SK-N-SH (cell line): ENCODE measurements around the gene GALNT18. TPM values are rescaled to one million over a fixed set of nuclear protein-coding genes. Genes with fewer than 3 reads are reported as not detected.

Experiments
- CTCF ChIA-PET: fragments of 300-600, 350-600 bp; formaldehyde crosslinking; extraction: SDS; loops from one replicate; lab custom pipeline; 2021; lab: Yijun Ruan, JAX
- POLR2A ChIA-PET: fragments of 350-600 bp; sonication (Branson Sonifier 250); formaldehyde crosslinking; extraction: SDS; loops from one replicate; lab custom pipeline; 2020; ENCODE audit warnings: antibody characterized with exemption, inconsistent platforms; lab: Yijun Ruan, JAX
- DNase-seq: peaks from one replicate; pipeline ENCODE4 v3.0.0; 2012
- H2AFZ ChIP-seq: fragments of 200-600 bp; sonication (generic); 2 replicates; pipeline ENCODE4 v1.8.1; 2016; ENCODE audit warnings: antibody characterized with exemption, mild to moderate bottlenecking, low read depth
- H3F3A ChIP-seq: fragments of 200-600 bp; sonication (generic); replicated peaks from 2 replicates; pipeline ENCODE3; 2016; ENCODE audit warnings: antibody characterized with exemption, mild to moderate bottlenecking; ENCODE audit not compliant: insufficient read depth
- H3K27ac ChIP-seq, 2 experiments: fragments of 200-500 bp in 1 of 2; fragments of 200-600 bp in 1 of 2; sonication (Bioruptor generic) in 1 of 2; sonication (generic), shearing (Covaris generic) in 1 of 2; 2 replicates each; pipeline versions ENCODE4 v1.5.1 to v1.6.1; 2014 to 2016; ENCODE audit warnings: low read depth in 2 of 2, inconsistent platforms in 1 of 2, low read length in 1 of 2, mild to moderate bottlenecking in 1 of 2, mixed read lengths in 1 of 2
- H3K27me3 ChIP-seq: fragments of 200-600 bp; sonication (generic), shearing (Covaris generic); 2 replicates; pipeline ENCODE4 v1.6.1; 2016; ENCODE audit warnings: mixed run types; ENCODE audit not compliant: insufficient read depth
- H3K36me3 ChIP-seq, 2 experiments: fragments of 200-500 bp in 1 of 2; fragments of 200-600 bp in 1 of 2; sonication (Bioruptor generic) in 1 of 2; sonication (generic) in 1 of 2; replicated peaks in 1 of 2; 2 replicates each; pipeline versions ENCODE3 to v1.5.1; 2014 to 2016; ENCODE audit warnings: low read length in 1 of 2, mild to moderate bottlenecking in 1 of 2; ENCODE audit not compliant: insufficient read depth in 2 of 2, control insufficient read depth in 1 of 2
- H3K4me1 ChIP-seq, 2 experiments: fragments of 200-500 bp in 1 of 2; fragments of 200-600 bp in 1 of 2; sonication (Bioruptor generic) in 1 of 2; sonication (generic), shearing (Covaris generic) in 1 of 2; 2 replicates each; pipeline versions ENCODE4 v1.5.1 to v1.6.1; 2014 to 2016; ENCODE audit warnings: low read depth in 1 of 2, low read length in 1 of 2, mixed run types in 1 of 2; ENCODE audit not compliant: insufficient read depth in 2 of 2, control insufficient read depth in 1 of 2
- H3K4me2 ChIP-seq: fragments of 200-600 bp; sonication (generic), shearing (Covaris generic); 2 replicates; pipeline ENCODE4 v1.6.1; 2017; ENCODE audit warnings: mixed run types
- H3K4me3 ChIP-seq, 2 experiments: fragments of 200-500 bp in 1 of 2; fragments of 200-600 bp in 1 of 2; sonication (Bioruptor generic) in 1 of 2; sonication (generic), shearing (Covaris generic) in 1 of 2; 2 replicates each; pipeline versions ENCODE4 v1.5.1 to v1.8.1; 2014 to 2016; ENCODE audit warnings: low read depth in 2 of 2, inconsistent platforms in 1 of 2, low read length in 1 of 2, mild to moderate bottlenecking in 1 of 2, mixed read lengths in 1 of 2, moderate library complexity in 1 of 2
- H3K79me2 ChIP-seq: fragments of 200-600 bp; sonication (generic); 2 replicates; pipeline ENCODE4 v1.8.1; 2017; ENCODE audit warnings: mild to moderate bottlenecking; ENCODE audit not compliant: insufficient read depth
- H3K9ac ChIP-seq: fragments of 200-600 bp; sonication (generic); 2 replicates; pipeline ENCODE4 v1.6.1; 2017; ENCODE audit warnings: mixed run types
- H3K9me2 ChIP-seq: fragments of 200-600 bp; sonication (generic); 2 replicates; pipeline ENCODE4 v1.6.1; 2017; ENCODE audit warnings: mixed run types
- H3K9me3 ChIP-seq: fragments of 200-600 bp; sonication (generic); 2 replicates; pipeline ENCODE4 v1.6.1; 2017; ENCODE audit warnings: mixed run types, mild to moderate bottlenecking, moderate library complexity
- H4K20me1 ChIP-seq: fragments of 200-600 bp; sonication (generic); 2 replicates; pipeline ENCODE4 v1.6.1; 2017; ENCODE audit warnings: mild to moderate bottlenecking, mixed run types; ENCODE audit not compliant: insufficient read depth
- CHD2 ChIP-seq: fragments of 150-350 bp; IDR thresholded peaks from 2 replicates; pipeline ENCODE4 v1.6.1; 2018; ENCODE audit warnings: low read length; ENCODE audit not compliant: partially characterized antibody
- EZH2phosphoT487 ChIP-seq: fragments of 200-600 bp; sonication (generic); IDR thresholded peaks from 2 replicates; pipeline ENCODE4 v1.6.1; 2017; ENCODE audit warnings: low read depth, mixed run types, mild to moderate bottlenecking, antibody characterized with exemption, moderate library complexity, borderline replicate concordance
- FOSL2 ChIP-seq: IDR thresholded peaks from 2 replicates; pipeline ENCODE4 v1.4.0; 2012; ENCODE audit warnings: low read depth, mild to moderate bottlenecking, moderate library complexity, borderline replicate concordance
- GABPA ChIP-seq: IDR thresholded peaks from 2 replicates; pipeline ENCODE4 v1.4.0; 2012; ENCODE audit warnings: low read depth, mild to moderate bottlenecking
- GATA2 ChIP-seq: sonication (generic); formaldehyde crosslinking; IDR thresholded peaks from 2 replicates; pipeline ENCODE4 v1.5.0; 2020; ENCODE audit warnings: mild to moderate bottlenecking, missing genetic modification reagents
- JUND ChIP-seq: IDR thresholded peaks from 2 replicates; pipeline ENCODE4 v1.4.0; 2012
- MXI1 ChIP-seq: IDR thresholded peaks from 2 replicates; pipeline ENCODE4 v1.6.1; 2012; ENCODE audit warnings: mild to moderate bottlenecking, low read depth, low read length, improper control_type of control experiment
- POLR2AphosphoS5 ChIP-seq: IDR thresholded peaks from 2 replicates; pipeline ENCODE4 v1.6.1; 2012; ENCODE audit warnings: low read depth, low read length
- RAD21 ChIP-seq: IDR thresholded peaks from 2 replicates; pipeline ENCODE4 v1.6.1; 2012; ENCODE audit warnings: mild to moderate bottlenecking, low read length
- RCOR1 ChIP-seq: fragments of 150-350 bp; IDR thresholded peaks from 2 replicates; pipeline ENCODE4 v1.6.1; 2017; ENCODE audit warnings: antibody characterized with exemption, low read length
- SIN3A ChIP-seq: IDR thresholded peaks from 2 replicates; pipeline ENCODE4 v1.6.1; 2012; ENCODE audit warnings: low read depth, mild to moderate bottlenecking, low read length, moderate library complexity, borderline replicate concordance
- TAF1 ChIP-seq: IDR thresholded peaks from 2 replicates; pipeline ENCODE4 v1.6.1; 2012; ENCODE audit warnings: low read depth, mild to moderate bottlenecking, low read length, moderate library complexity, borderline replicate concordance
- TEAD4 ChIP-seq: IDR thresholded peaks from 2 replicates; pipeline ENCODE4 v1.4.0; 2012; ENCODE audit warnings: mild to moderate bottlenecking, borderline replicate concordance; ENCODE audit not compliant: insufficient read depth
- WGBS: methylation state at CpG from one replicate; pipeline ENCODE4 v1.1.6; 2017; ENCODE audit warnings: low lambda C conversion rate; 5-methylcytosine and 5-hydroxymethylcytosine counted together
- polyA plus RNA-seq, 3 experiments: library from polyadenylated mRNA; depleted of rRNA; stranded (reverse); fragments of >200 nt; gene quantifications; 2 replicates each; pipeline ENCODE4 v1.2.3, GENCODE V29; 2012
- TF ChIP-seq, protein P1 (sequence below): fragments of 200-600 bp; sonication (generic); IDR thresholded peaks from 2 replicates; pipeline ENCODE4 v1.6.1; 2017; ENCODE audit warnings: antibody characterized with exemption, mild to moderate bottlenecking, moderate library complexity
- TF ChIP-seq, protein P2 (sequence below): IDR thresholded peaks from 2 replicates; pipeline ENCODE4 v1.4.0; 2012; ENCODE audit warnings: low read depth, borderline replicate concordance
- TF ChIP-seq, protein P3 (sequence below): fragments of 150-350 bp; IDR thresholded peaks from 2 replicates; pipeline ENCODE4 v1.6.1; 2016; ENCODE audit warnings: mild to moderate bottlenecking, low read depth, low read length
- TF ChIP-seq, protein P4 (sequence below): IDR thresholded peaks from 2 replicates; pipeline ENCODE4 v1.4.0; 2012; ENCODE audit warnings: low read depth, borderline replicate concordance
- TF ChIP-seq, protein P5 (sequence below): fragments of 150-350 bp; IDR thresholded peaks from 2 replicates; pipeline ENCODE4 v1.6.1; 2017; ENCODE audit warnings: antibody characterized with exemption, low read length, low read depth, borderline replicate concordance

The GALNT18 gene
- polyA plus RNA-seq, 1 of the 3 experiments (the other 2 are of a cell fraction), result 0.64 TPM

DNA sequence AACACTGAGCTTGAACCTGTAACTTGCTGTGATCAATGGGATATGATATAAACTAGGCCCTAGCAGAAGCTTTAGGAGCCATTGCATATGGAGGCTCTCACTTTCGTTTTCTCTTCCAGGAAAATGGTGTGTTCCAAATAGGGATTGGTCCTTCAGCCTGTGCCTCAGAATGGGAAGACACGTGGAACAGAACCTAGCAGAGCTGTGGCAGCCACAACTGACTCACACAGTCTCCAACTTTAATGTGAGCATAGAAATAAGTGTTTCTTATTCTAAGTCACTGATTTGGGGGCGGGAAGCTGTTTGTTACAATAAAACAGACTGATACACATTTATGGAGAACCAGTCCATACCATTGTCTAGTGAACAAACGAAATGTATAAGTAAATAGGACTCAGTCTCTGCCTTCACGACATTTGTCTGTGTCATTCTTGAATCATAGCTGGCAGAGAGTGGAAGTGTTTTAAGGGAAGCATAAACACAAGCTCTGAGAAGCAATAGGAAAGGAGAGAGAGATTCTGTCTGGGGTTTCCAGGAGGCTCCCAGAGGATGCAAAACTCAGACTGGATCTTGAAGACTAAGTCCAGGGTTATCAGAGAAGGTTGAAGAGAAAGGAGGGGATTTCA is 97.3 kb downstream of the GALNT18 start (continued):
- no peak for TF ChIP-seq GATA2 (CRISPR knock-in tag)
- no peak for TF ChIP-seq JUND
- TF ChIP-seq, protein P1, sequence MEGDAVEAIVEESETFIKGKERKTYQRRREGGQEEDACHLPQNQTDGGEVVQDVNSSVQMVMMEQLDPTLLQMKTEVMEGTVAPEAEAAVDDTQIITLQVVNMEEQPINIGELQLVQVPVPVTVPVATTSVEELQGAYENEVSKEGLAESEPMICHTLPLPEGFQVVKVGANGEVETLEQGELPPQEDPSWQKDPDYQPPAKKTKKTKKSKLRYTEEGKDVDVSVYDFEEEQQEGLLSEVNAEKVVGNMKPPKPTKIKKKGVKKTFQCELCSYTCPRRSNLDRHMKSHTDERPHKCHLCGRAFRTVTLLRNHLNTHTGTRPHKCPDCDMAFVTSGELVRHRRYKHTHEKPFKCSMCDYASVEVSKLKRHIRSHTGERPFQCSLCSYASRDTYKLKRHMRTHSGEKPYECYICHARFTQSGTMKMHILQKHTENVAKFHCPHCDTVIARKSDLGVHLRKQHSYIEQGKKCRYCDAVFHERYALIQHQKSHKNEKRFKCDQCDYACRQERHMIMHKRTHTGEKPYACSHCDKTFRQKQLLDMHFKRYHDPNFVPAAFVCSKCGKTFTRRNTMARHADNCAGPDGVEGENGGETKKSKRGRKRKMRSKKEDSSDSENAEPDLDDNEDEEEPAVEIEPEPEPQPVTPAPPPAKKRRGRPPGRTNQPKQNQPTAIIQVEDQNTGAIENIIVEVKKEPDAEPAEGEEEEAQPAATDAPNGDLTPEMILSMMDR, result no peak
- TF ChIP-seq EZH2phosphoT487, result no peak
- no peak for TF ChIP-seq MXI1
- TF ChIP-seq CHD2, result no peak
- no peak for TF ChIP-seq RCOR1
- TF ChIP-seq, protein P2, sequence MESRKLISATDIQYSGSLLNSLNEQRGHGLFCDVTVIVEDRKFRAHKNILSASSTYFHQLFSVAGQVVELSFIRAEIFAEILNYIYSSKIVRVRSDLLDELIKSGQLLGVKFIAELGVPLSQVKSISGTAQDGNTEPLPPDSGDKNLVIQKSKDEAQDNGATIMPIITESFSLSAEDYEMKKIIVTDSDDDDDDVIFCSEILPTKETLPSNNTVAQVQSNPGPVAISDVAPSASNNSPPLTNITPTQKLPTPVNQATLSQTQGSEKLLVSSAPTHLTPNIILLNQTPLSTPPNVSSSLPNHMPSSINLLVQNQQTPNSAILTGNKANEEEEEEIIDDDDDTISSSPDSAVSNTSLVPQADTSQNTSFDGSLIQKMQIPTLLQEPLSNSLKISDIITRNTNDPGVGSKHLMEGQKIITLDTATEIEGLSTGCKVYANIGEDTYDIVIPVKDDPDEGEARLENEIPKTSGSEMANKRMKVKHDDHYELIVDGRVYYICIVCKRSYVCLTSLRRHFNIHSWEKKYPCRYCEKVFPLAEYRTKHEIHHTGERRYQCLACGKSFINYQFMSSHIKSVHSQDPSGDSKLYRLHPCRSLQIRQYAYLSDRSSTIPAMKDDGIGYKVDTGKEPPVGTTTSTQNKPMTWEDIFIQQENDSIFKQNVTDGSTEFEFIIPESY, result no peak

DNA sequence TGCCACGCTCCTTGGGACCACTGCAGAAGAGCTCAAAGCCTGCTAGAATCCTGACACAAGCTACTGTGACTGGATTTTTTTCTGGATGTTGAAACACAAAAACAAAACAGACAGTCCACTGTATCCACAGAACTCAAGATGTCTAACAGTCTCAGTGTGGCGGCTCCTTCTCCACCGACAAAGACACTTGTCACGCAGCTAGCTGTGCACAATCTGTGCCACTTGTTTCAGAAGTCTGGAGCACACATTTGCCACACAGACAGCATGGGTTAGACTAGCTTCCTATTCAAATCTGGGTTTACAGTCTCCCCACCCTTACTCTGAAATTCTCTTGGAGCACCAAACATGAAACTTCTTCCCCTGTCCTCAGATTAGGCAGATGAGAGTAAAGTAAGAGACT is 99.2 kb downstream of the GALNT18 start:
- no peaks in the 10 kb centered on the region for H3K9me3 ChIP-seq
- H3K27me3 ChIP-seq, result no peaks in the 10 kb centered on the region
- no peak overlapping the region for H3K4me2 ChIP-seq
- CTCF ChIA-PET, result no interaction called here
- H3K27ac ChIP-seq, result no peak overlapping the region
- H3K79me2 ChIP-seq, result no peaks in the 10 kb centered on the region
- no peak for DNase-seq
- H4K20me1 ChIP-seq, result no peaks in the 10 kb centered on the region
- no peaks in the 10 kb centered on the region for H3K36me3 ChIP-seq
- WGBS, result 81% methylated on average over 4 of the region's 4 CpGs
- no peaks in the 10 kb centered on the region for H3F3A ChIP-seq
- no peak for TF ChIP-seq MXI1
- no peak for TF ChIP-seq RAD21
- TF ChIP-seq TEAD4, result no peak
- TF ChIP-seq, protein P3, sequence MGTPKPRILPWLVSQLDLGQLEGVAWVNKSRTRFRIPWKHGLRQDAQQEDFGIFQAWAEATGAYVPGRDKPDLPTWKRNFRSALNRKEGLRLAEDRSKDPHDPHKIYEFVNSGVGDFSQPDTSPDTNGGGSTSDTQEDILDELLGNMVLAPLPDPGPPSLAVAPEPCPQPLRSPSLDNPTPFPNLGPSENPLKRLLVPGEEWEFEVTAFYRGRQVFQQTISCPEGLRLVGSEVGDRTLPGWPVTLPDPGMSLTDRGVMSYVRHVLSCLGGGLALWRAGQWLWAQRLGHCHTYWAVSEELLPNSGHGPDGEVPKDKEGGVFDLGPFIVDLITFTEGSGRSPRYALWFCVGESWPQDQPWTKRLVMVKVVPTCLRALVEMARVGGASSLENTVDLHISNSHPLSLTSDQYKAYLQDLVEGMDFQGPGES, result no peak
- TF ChIP-seq POLR2AphosphoS5, result no peak
- no peak for TF ChIP-seq GABPA
- TF ChIP-seq, protein P4, sequence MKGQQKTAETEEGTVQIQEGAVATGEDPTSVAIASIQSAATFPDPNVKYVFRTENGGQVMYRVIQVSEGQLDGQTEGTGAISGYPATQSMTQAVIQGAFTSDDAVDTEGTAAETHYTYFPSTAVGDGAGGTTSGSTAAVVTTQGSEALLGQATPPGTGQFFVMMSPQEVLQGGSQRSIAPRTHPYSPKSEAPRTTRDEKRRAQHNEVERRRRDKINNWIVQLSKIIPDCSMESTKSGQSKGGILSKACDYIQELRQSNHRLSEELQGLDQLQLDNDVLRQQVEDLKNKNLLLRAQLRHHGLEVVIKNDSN, result no peak
- TF ChIP-seq SIN3A, result no peak
- TF ChIP-seq TAF1, result no peak
- TF ChIP-seq, protein P2, result no peak
- TF ChIP-seq FOSL2, result no peak
- no peak for TF ChIP-seq EZH2phosphoT487
- TF ChIP-seq, protein P5, sequence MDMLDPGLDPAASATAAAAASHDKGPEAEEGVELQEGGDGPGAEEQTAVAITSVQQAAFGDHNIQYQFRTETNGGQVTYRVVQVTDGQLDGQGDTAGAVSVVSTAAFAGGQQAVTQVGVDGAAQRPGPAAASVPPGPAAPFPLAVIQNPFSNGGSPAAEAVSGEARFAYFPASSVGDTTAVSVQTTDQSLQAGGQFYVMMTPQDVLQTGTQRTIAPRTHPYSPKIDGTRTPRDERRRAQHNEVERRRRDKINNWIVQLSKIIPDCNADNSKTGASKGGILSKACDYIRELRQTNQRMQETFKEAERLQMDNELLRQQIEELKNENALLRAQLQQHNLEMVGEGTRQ, result no peak
- TF ChIP-seq, all 33 proteins: peak for 0
- Histone ChIP-seq H3K4me1 (peaks cover 0 to 12% of the 10 kb centered on the region in 2 experiments; a peak in 1 of 4 replicates), H2AFZ (no peak overlapping the region), H3K4me3 (no peak overlapping the region), H3K9me2 (no peaks in the 10 kb centered on the region), H3K9ac (no peak overlapping the region)
- POLR2A ChIA-PET, result no interaction called here
